IMR-90 (cell line): ENCODE data around the gene MZF1. TPM values are rescaled to one million over a fixed set of nuclear protein-coding genes. Genes with fewer than 3 reads are reported as not detected.

ENCODE experiments used
- ATAC-seq: fragments of 200-7000 bp; cut with Tn5 transposase; 2 replicates; pipeline ENCODE4 v1.9.1; 2020; ENCODE audit warnings: low read depth, mild to moderate bottlenecking, moderate library complexity
- BruUV-seq: library from RNA; stranded (reverse); fragments of 400-500 nt; replicated peaks from 2 replicates; lab custom pipeline; 2021; lab: Mats Ljungman, UMichigan
- CTCF ChIA-PET: fragments of 300-600 bp; formaldehyde crosslinking; extraction: SDS; loops from one replicate; lab custom pipeline; 2021; ENCODE audit warnings: antibody characterized with exemption; lab: Yijun Ruan, JAX
- POLR2A ChIA-PET: fragments of 300-600 bp; sonication (Branson Sonifier 250); formaldehyde crosslinking; loops from one replicate; lab custom pipeline; 2022; ENCODE audit warnings: antibody characterized with exemption; ENCODE audit not compliant: unreplicated experiment; lab: Charles Lee
- DNase-seq: peaks from one replicate; pipeline ENCODE4 v3.0.0; 2013
- H2AFZ ChIP-seq: replicated peaks from 2 replicates; pipeline ENCODE3; 2013; ENCODE audit warnings: low read length, mild to moderate bottlenecking; ENCODE audit not compliant: poor library complexity
- H2AK5ac ChIP-seq: 2 replicates; pipeline ENCODE4 v1.6.1; 2013; ENCODE audit warnings: low read depth, low read length, inconsistent platforms
- H2AK9ac ChIP-seq: replicated peaks from 2 replicates; pipeline ENCODE3; 2013; ENCODE audit warnings: mild to moderate bottlenecking, low read depth, low read length, moderate library complexity; ENCODE audit not compliant: poor library complexity
- H2BK120ac ChIP-seq: 2 replicates; pipeline ENCODE4 v1.6.1; 2013; ENCODE audit warnings: low read depth, low read length, inconsistent platforms
- H2BK15ac ChIP-seq: 3 replicates; pipeline ENCODE4 v1.6.1; 2013; ENCODE audit warnings: low read depth, low read length, inconsistent platforms
- H2BK20ac ChIP-seq: 2 replicates; pipeline ENCODE4 v1.6.1; 2013; ENCODE audit warnings: low read depth, mild to moderate bottlenecking, inconsistent platforms, low read length, moderate library complexity
- H2BK5ac ChIP-seq: 2 replicates; pipeline ENCODE4 v1.6.1; 2013; ENCODE audit warnings: mild to moderate bottlenecking, low read depth, low read length, inconsistent platforms; ENCODE audit not compliant: poor library complexity, severe bottlenecking
- H3K14ac ChIP-seq: replicated peaks from 2 replicates; pipeline ENCODE4 v1.6.1; 2013; ENCODE audit warnings: low read depth, low read length, inconsistent platforms
- H3K18ac ChIP-seq: 2 replicates; pipeline ENCODE4 v1.6.1; 2013; ENCODE audit warnings: low read depth, low read length, control low read depth
- H3K23ac ChIP-seq: 2 replicates; pipeline ENCODE4 v1.6.1; 2013; ENCODE audit warnings: low read depth, low read length, inconsistent platforms
- H3K27ac ChIP-seq: 2 replicates; pipeline ENCODE4 v1.5.1; 2013; ENCODE audit warnings: mild to moderate bottlenecking, control low read depth, low read length; ENCODE audit not compliant: insufficient read depth
- H3K27me3 ChIP-seq: 2 replicates; pipeline ENCODE4 v1.6.1; 2013; ENCODE audit warnings: low read length; ENCODE audit not compliant: control insufficient read depth, insufficient read depth
- H3K36me3 ChIP-seq: 2 replicates; pipeline ENCODE4 v1.6.1; 2013; ENCODE audit warnings: low read length, mixed read lengths; ENCODE audit not compliant: control insufficient read depth, insufficient read depth
- H3K4ac ChIP-seq: 2 replicates; pipeline ENCODE4 v1.6.1; 2013; ENCODE audit warnings: low read depth, low read length, inconsistent platforms
- H3K4me1 ChIP-seq: 2 replicates; pipeline ENCODE4 v1.6.1; 2013; ENCODE audit warnings: low read length, mixed read lengths; ENCODE audit not compliant: control insufficient read depth, insufficient read depth
- H3K4me2 ChIP-seq: 2 replicates; pipeline ENCODE4 v1.6.1; 2013; ENCODE audit warnings: low read depth, mild to moderate bottlenecking, control low read depth, low read length, moderate library complexity
- H3K4me3 ChIP-seq: 2 replicates; pipeline ENCODE4 v1.5.1; 2013; ENCODE audit warnings: low read depth, mild to moderate bottlenecking, control low read depth, low read length, moderate library complexity; ENCODE audit not compliant: insufficient read depth
- H3K56ac ChIP-seq: 2 replicates; pipeline ENCODE4 v1.6.1; 2013; ENCODE audit warnings: low read length, inconsistent platforms; ENCODE audit not compliant: insufficient read depth; ENCODE audit errors: extremely low read depth
- H3K79me1 ChIP-seq, 2 experiments: 2 replicates each; pipeline ENCODE4 v1.6.1; 2013; ENCODE audit warnings: low read length in 2 of 2, inconsistent platforms in 1 of 2, low read depth in 1 of 2
- H3K9ac ChIP-seq: 2 replicates; pipeline ENCODE4 v1.6.1; 2013; ENCODE audit warnings: low read depth, low read length, control low read depth
- H3K9me1 ChIP-seq: 2 replicates; pipeline ENCODE4 v1.6.1; 2013; ENCODE audit warnings: low read length, inconsistent platforms; ENCODE audit not compliant: insufficient read depth
- H3K9me3 ChIP-seq: 2 replicates; pipeline ENCODE4 v1.6.1; 2013; ENCODE audit warnings: low read length; ENCODE audit not compliant: control insufficient read depth, insufficient read depth
- H4K20me1 ChIP-seq: 2 replicates; pipeline ENCODE4 v1.6.1; 2013; ENCODE audit warnings: low read length, inconsistent platforms; ENCODE audit not compliant: insufficient read depth
- H4K5ac ChIP-seq: 2 replicates; pipeline ENCODE4 v1.6.1; 2013; ENCODE audit warnings: mild to moderate bottlenecking, low read depth, low read length, control low read depth
- H4K8ac ChIP-seq, 2 experiments: 2 replicates each; pipeline ENCODE4 v1.6.1; 2013; ENCODE audit warnings: low read depth in 2 of 2, low read length in 2 of 2, control low read depth in 1 of 2, inconsistent platforms in 1 of 2
- H4K91ac ChIP-seq: 2 replicates; pipeline ENCODE4 v1.6.1; 2013; ENCODE audit warnings: low read depth, low read length, inconsistent platforms; ENCODE audit not compliant: insufficient read depth
- CEBPB ChIP-seq: IDR thresholded peaks from 2 replicates; pipeline ENCODE4 v1.6.1; 2012; ENCODE audit warnings: low read depth, low read length, improper control_type of control experiment
- CTCF ChIP-seq: conservative IDR thresholded peaks from 2 replicates; pipeline ENCODE4 v1.5.1; 2012; ENCODE audit warnings: mild to moderate bottlenecking, low read depth, low read length, improper control_type of control experiment
- MAZ ChIP-seq: IDR thresholded peaks from 2 replicates; pipeline ENCODE4 v1.6.1; 2012; ENCODE audit warnings: low read depth, mild to moderate bottlenecking, low read length, improper control_type of control experiment, moderate library complexity, borderline replicate concordance
- MXI1 ChIP-seq: IDR thresholded peaks from 2 replicates; pipeline ENCODE4 v1.6.1; 2012; ENCODE audit warnings: low read depth, mild to moderate bottlenecking, low read length, moderate library complexity, borderline replicate concordance
- RAD21 ChIP-seq: IDR thresholded peaks from 2 replicates; pipeline ENCODE4 v1.6.1; 2012; ENCODE audit warnings: low read length, improper control_type of control experiment
- RFX5 ChIP-seq: IDR thresholded peaks from 2 replicates; pipeline ENCODE4 v1.8.0; 2012; ENCODE audit warnings: low read depth, mild to moderate bottlenecking, low read length, moderate library complexity
- SMC3 ChIP-seq: fragments of 150-350 bp; IDR thresholded peaks from 2 replicates; pipeline ENCODE4 v1.6.1; 2016; ENCODE audit warnings: low read depth, mild to moderate bottlenecking, antibody characterized with exemption, low read length, moderate library complexity
- USF2 ChIP-seq: fragments of 150-350 bp; IDR thresholded peaks from 2 replicates; pipeline ENCODE4 v1.6.1; 2017; ENCODE audit warnings: mild to moderate bottlenecking, antibody characterized with exemption, low read length, low read depth
- WGBS, 2 experiments: methylation state at CpG; one replicate each; pipeline versions ENCODE4 v1.1.5 to v1.1.7; 2013; ENCODE audit warnings: missing lambda C conversion rate in 2 of 2; ENCODE audit not compliant: insufficient read length in 1 of 2; ENCODE audit errors: extremely low coverage in 2 of 2; 5-methylcytosine and 5-hydroxymethylcytosine counted together
- dilution Hi-C: fragments of 300-500 bp; cut with HindIII; formaldehyde crosslinking; loops from one replicate; pipeline ENCODE4 v1.14.3; 2018; ENCODE audit warnings: low sequenced_read_pairs; ENCODE audit not compliant: unreplicated experiment
- in situ Hi-C: fragments of 300-500 bp; cut with MboI; formaldehyde crosslinking; loops from 3 replicates; pipeline ENCODE4 v1.14.3; 2019; ENCODE audit warnings: low sequenced_read_pairs, inconsistent platforms, mixed read lengths
- intact Hi-C: fragments of 100-400 bp; cut with micrococcal nuclease; formaldehyde crosslinking; loops from 2 replicates; pipeline ENCODE4 v1.10.0; 2022
- polyA plus RNA-seq, 3 experiments: library from polyadenylated mRNA; depleted of rRNA; stranded (reverse); fragments of >200 nt; gene quantifications; 2 replicates each; pipeline ENCODE4 v1.2.3, GENCODE V29; 2012; ENCODE audit warnings: low replicate concordance in 1 of 3
- total RNA-seq: library from RNA; depleted of rRNA; stranded (reverse); fragments of >200 nt; gene quantifications from 2 replicates; pipeline ENCODE4 v1.2.3, GENCODE V29; 2012

The MZF1 gene
- total and polyA plus RNA-seq, 2 of the 4 experiments (the other 2 are of a cell fraction) = 3.4 to 15.0 TPM

- TF ChIP-seq MAZ (no peak), RAD21 (no peak)
Measured at GRCh38 chr19:58518256-58519086, 54.7 kb downstream of the MZF1 start (continued).

- no peak overlapping the region for H3K9ac ChIP-seq
- H2AFZ ChIP-seq = no peak overlapping the region
- peaks cover 18% of the 10 kb centered on the region for H3K36me3 ChIP-seq
- ATAC-seq (no peak), DNase-seq (no peak)
- in situ Hi-C loops = no loop called here
- no peak overlapping the region for H2BK5ac ChIP-seq
- no peak overlapping the region for H3K18ac ChIP-seq
- H2AK9ac ChIP-seq = no peak overlapping the region
- 95% methylated on average over 32 of the region's 65 CpGs; no CpG with 5 or more reads in 1 of the 2 experiments for WGBS, 2 experiments
- H2BK20ac ChIP-seq = no peak overlapping the region
- no peak overlapping the region for H2AK5ac ChIP-seq
- no peak overlapping the region for H4K8ac ChIP-seq
- no peaks in the 10 kb centered on the region for H3K27me3 ChIP-seq
- intact Hi-C loops = loop anchor here (5.0 kb wide), 1 partner anchor 210 kb away; the partner anchor contains the start of gene ERVK3-1
- no peaks in the 10 kb centered on the region for H3K9me3 ChIP-seq
- no peak overlapping the region for H2BK15ac ChIP-seq
- H3K4me3 ChIP-seq = no peak overlapping the region
- POLR2A ChIA-PET = no interaction called here
- CTCF ChIA-PET = no interaction called here
- no peak overlapping the region for H3K56ac ChIP-seq
- no peak overlapping the region for H3K4ac ChIP-seq
- no peak overlapping the region for H2BK120ac ChIP-seq
- no TSS peak for BruUV-seq
- no peak overlapping the region for H4K91ac ChIP-seq
- H3K14ac ChIP-seq = no peak overlapping the region
- H3K27ac ChIP-seq = no peak overlapping the region
- H4K20me1 ChIP-seq = peaks cover 26% of the 10 kb centered on the region
- no peak overlapping the region for H3K23ac ChIP-seq
- dilution Hi-C loops = no loop called here
- H3K4me1 ChIP-seq = peaks cover 6% of the 10 kb centered on the region
- TF ChIP-seq CTCF (no peak), MXI1 (no peak), USF2 (no peak), SMC3 (no peak), RFX5 (no peak), MAZ (no peak), CEBPB (no peak)
- peaks cover 4 to 65% of the 10 kb centered on the region in 2 experiments; a peak in 3 of 4 replicates for H3K79me1 ChIP-seq
- H3K9me1 ChIP-seq = peaks cover 8% of the 10 kb centered on the region
- H3K4me2 ChIP-seq = no peak overlapping the region; the same call in 1 of the 2 replicates
- no peak overlapping the region for H4K5ac ChIP-seq
Measured at GRCh38 chr19:58516964-58517833, 55.9 kb downstream of the MZF1 start.
